CD8-positive, alpha-beta memory T cell (primary cell): ENCODE measurements around the gene RASL10A. TPM values are rescaled to one million over a fixed set of nuclear protein-coding genes. Genes with fewer than 3 reads are reported as not detected.

ENCODE experiments used
- CTCF ChIA-PET: fragments of 350-600 bp; sonication (Branson Sonifier 250); formaldehyde crosslinking; loops from one replicate; lab custom pipeline; 2021; ENCODE audit warnings: antibody characterized with exemption; lab: Charles Lee
- POLR2A ChIA-PET: fragments of 350-600 bp; sonication (Branson Sonifier 250); formaldehyde crosslinking; loops from one replicate; lab custom pipeline; 2021; ENCODE audit warnings: antibody characterized with exemption; lab: Charles Lee
- DNase-seq, 5 donors: peaks; one replicate each; pipeline versions ENCODE4 v3.0.0 to v3.0.0-alpha.2; 2020 to 2022; ENCODE audit warnings: mixed read lengths in 1 of 5
- H3K27ac ChIP-seq: one replicate; pipeline ENCODE4 v1.7.0; 2013; ENCODE audit warnings: low read depth, mild to moderate bottlenecking, low read length, moderate library complexity
- H3K27me3 ChIP-seq: 2 replicates; pipeline ENCODE4 v1.7.0; 2013; ENCODE audit warnings: low read length, mild to moderate bottlenecking; ENCODE audit not compliant: insufficient read depth, poor library complexity, severe bottlenecking
- H3K36me3 ChIP-seq: 2 replicates; pipeline ENCODE4 v1.7.0; 2013; ENCODE audit warnings: mild to moderate bottlenecking, low read length, moderate library complexity; ENCODE audit not compliant: insufficient read depth
- H3K4me1 ChIP-seq: 2 replicates; pipeline ENCODE4 v1.7.0; 2013; ENCODE audit warnings: mild to moderate bottlenecking, low read length, moderate library complexity; ENCODE audit not compliant: insufficient read depth
- H3K4me3 ChIP-seq: 2 replicates; pipeline ENCODE4 v1.7.0; 2013; ENCODE audit warnings: mild to moderate bottlenecking, low read length
- H3K9me3 ChIP-seq: 2 replicates; pipeline ENCODE4 v1.7.0; 2013; ENCODE audit warnings: mild to moderate bottlenecking, low read length
- H3K27ac Mint-ChIP-seq, 8 donors: one replicate each; pipeline ENCODE4 v1.8.0; 2020 to 2021; ENCODE audit warnings: mixed read lengths in 8 of 8, mild to moderate bottlenecking in 6 of 8, inconsistent platforms in 3 of 8, moderate library complexity in 3 of 8
- H3K27me3 Mint-ChIP-seq, 2 donors: one replicate each; pipeline ENCODE4 v1.8.0; 2020 to 2021; ENCODE audit warnings: mixed read lengths in 2 of 2, mild to moderate bottlenecking in 1 of 2, moderate library complexity in 1 of 2
- H3K36me3 Mint-ChIP-seq, 3 donors: one replicate each; pipeline ENCODE4 v1.8.0; 2020 to 2021; ENCODE audit warnings: mixed read lengths in 3 of 3, inconsistent platforms in 1 of 3, mild to moderate bottlenecking in 1 of 3
- H3K4me1 Mint-ChIP-seq, 3 donors: one replicate each; pipeline ENCODE4 v1.8.0; 2020 to 2021; ENCODE audit warnings: mixed read lengths in 3 of 3, inconsistent platforms in 1 of 3, mild to moderate bottlenecking in 1 of 3
- H3K4me3 Mint-ChIP-seq, 7 donors: one replicate each; pipeline ENCODE4 v1.8.0; 2020 to 2021; ENCODE audit warnings: mixed read lengths in 7 of 7, mild to moderate bottlenecking in 6 of 7, moderate library complexity in 4 of 7, inconsistent platforms in 2 of 7
- H3K9me3 Mint-ChIP-seq, 5 donors: one replicate each; pipeline ENCODE4 v1.8.0; 2020 to 2022; ENCODE audit warnings: mixed read lengths in 5 of 5, mild to moderate bottlenecking in 3 of 5, moderate library complexity in 2 of 5, inconsistent platforms in 1 of 5
- polyA plus RNA-seq: library from polyadenylated mRNA; unstranded; fragments of 300-500 nt; fragmentation: Illumina TruSeq; gene quantifications from one replicate; pipeline ENCODE4 v1.2.3, GENCODE V29; 2021
- total RNA-seq, 2 experiments: library from RNA; stranded (reverse); gene quantifications; one replicate each; pipeline ENCODE4 v1.2.3, GENCODE V29; 2021

The RASL10A gene
- total and polyA plus RNA-seq, 3 experiments from 2014 or later = not detected

DNA sequence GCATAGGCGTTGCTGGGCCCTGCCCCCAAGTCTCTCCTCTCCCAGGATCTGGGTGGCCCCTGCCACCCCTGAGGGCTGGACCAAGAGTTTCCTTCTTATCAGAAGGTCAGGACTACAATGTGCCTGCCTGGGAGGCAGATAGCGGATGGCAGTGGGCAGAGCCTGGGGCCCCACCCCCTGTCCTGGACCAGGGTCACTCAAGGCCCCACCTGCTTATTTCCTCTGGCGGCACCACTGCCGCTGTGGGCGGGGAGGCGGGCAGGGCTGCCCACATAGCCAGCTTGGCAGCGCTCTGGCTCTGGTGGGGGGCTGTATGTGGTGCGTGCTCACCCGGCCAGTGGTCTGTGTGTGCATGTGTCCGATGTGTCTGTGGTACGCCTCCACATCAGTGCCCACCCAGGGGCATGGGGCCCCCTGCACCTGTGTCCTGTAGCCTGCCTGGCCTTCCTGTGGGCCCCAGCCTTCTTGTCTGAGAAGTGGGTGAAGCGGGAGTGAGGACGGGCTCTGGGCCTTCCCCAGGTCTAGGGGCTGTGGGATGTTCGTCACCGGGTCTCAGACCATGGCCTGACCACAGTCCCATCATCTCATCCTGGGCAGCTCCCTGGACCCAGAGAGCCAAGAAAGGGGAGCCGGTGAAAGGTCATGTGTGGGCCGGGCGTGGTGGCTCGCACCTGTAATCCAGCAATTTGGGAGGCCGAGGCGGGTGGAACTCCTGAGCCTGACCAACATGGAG, 6.0 kb downstream of the RASL10A start:
- Mint-ChIP-seq H3K27ac (peak overlapping the region in 1 of 8 donors; percentile 13), H3K4me1 (peaks cover 20 to 53% (median 21%) of the 10 kb centered on the region in 3 donors), H3K4me3 (peak overlapping the region in 2 of 7 donors; percentile 77 to 85), H3K27me3 (peaks cover 21 to 46% of the 10 kb centered on the region in 2 donors), H3K9me3 (no peaks in the 10 kb centered on the region), H3K36me3 (no peaks in the 10 kb centered on the region)
- ChIA-PET POLR2A (no interaction called here), CTCF (no interaction called here)
- H3K36me3 ChIP-seq = no peaks in the 10 kb centered on the region
- no peak overlapping the region for H3K4me3 ChIP-seq
- no peak overlapping the region for H3K27ac ChIP-seq
- DNase-seq = no peak
- H3K27me3 ChIP-seq = peaks cover 20% of the 10 kb centered on the region
- no peaks in the 10 kb centered on the region for H3K9me3 ChIP-seq
- H3K4me1 ChIP-seq = peaks cover 11% of the 10 kb centered on the region

DNA sequence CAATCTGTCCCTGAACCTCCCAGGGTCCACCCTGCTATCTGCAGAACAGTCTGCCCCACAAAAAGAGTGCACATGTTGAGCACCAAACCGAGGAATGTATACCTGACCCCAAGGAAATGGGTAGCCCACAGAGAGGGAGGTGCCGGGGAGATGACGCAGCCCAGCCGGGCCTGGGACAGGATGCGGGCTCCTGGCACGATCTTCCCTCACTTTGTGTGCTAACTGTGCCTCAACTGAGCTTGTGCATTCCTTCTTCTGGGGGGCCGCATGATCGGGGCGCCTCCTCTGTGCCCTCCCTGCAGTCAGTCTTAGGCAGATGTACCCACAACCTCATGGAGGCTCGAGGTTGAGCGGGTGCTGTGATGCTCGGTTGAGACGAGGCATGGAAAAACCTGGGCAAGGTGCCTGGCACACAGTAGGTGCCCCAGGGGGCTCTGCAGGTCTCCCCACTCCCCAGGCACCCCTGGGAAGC, 6.7 kb downstream of the RASL10A start:
- H3K27me3 Mint-ChIP-seq = peaks cover 17 to 40% of the 10 kb centered on the region in 2 donors
- CTCF ChIA-PET = no interaction called here
- no peaks in the 10 kb centered on the region for H3K9me3 Mint-ChIP-seq
- Histone ChIP-seq H3K27me3 (peaks cover 17% of the 10 kb centered on the region), H3K27ac (no peak overlapping the region), H3K9me3 (no peaks in the 10 kb centered on the region), H3K36me3 (no peaks in the 10 kb centered on the region), H3K4me1 (peaks cover 5% of the 10 kb centered on the region), H3K4me3 (no peak overlapping the region)
- POLR2A ChIA-PET = no interaction called here
- H3K4me3 Mint-ChIP-seq = peak overlapping the region; percentile 15 to 85 (median 34)
- peaks cover 13 to 47% (median 14%) of the 10 kb centered on the region in 3 donors for H3K4me1 Mint-ChIP-seq
- H3K36me3 Mint-ChIP-seq = no peaks in the 10 kb centered on the region
- DNase-seq = peak in 2 of 5 donors; percentile 18 to 45
- peak overlapping the region in 2 of 8 donors; percentile 13 to 17 for H3K27ac Mint-ChIP-seq

DNA sequence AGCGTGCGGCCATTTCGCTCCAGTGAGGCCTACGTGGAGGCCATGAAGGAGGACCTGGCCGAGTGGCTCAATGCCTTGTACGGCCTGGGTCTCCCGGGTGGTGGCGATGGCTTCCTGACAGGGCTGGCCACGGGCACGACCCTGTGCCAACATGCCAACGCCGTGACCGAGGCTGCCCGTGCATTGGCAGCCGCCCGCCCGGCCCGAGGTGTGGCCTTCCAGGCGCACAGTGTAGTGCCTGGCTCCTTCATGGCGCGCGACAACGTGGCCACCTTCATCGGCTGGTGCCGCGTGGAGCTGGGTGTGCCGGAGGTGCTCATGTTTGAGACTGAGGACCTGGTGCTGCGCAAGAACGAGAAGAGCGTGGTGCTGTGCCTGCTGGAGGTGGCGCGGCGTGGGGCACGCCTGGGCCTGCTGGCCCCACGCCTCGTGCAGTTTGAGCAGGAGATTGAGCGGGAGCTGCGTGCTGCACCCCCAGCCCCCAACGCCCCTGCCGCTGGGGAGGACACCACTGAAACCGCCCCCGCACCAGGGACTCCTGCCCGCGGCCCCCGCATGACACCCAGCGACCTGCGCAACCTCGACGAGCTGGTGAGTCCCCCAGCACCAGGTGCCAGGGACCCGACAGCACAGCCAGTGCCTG, 7.2 kb downstream of the RASL10A start:
- Mint-ChIP-seq H3K27me3 (peaks cover 13 to 34% of the 10 kb centered on the region in 2 donors), H3K27ac (peak overlapping the region in 2 of 8 donors; percentile 13 to 17), H3K36me3 (no peaks in the 10 kb centered on the region), H3K9me3 (no peaks in the 10 kb centered on the region), H3K4me1 (peaks cover 10 to 42% (median 12%) of the 10 kb centered on the region in 3 donors), H3K4me3 (peak overlapping the region; percentile 15 to 85 (median 34))
- Histone ChIP-seq H3K9me3 (no peaks in the 10 kb centered on the region), H3K27me3 (peaks cover 14% of the 10 kb centered on the region), H3K27ac (no peak overlapping the region), H3K4me3 (no peak overlapping the region), H3K36me3 (no peaks in the 10 kb centered on the region), H3K4me1 (peaks cover 3% of the 10 kb centered on the region)
- ChIA-PET POLR2A (no interaction called here), CTCF (no interaction called here)
- no peak for DNase-seq

DNA sequence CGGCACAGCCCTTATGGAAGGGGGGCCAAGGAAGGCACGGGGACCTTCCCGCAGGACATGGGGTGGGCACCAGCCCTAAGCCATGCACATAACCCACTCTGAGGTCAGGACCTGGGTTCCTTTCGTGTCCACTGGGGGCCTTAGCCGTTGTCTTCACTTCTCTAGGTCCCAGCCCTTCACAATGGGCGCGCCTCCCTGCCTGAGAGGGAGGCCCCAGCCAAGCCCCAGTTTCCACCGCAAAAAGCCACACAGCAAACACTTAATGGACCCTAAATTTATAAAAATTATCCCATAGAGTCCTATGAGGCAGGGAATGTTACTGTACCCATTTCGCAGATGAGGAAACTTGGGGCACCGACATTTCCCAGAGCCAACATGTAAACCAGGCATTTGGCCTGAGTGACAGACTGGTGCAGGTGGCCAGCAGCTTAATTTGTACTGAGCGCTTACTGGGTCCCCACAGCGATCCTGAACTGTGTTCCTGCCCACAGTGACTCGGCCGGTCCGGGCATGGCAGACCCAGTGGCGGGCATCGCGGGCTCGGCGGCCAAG, 7.8 kb downstream of the RASL10A start:
- Histone ChIP-seq H3K27ac (peak overlapping the region; percentile 4), H3K36me3 (no peaks in the 10 kb centered on the region), H3K4me3 (no peak overlapping the region), H3K27me3 (peaks cover 8% of the 10 kb centered on the region), H3K9me3 (no peaks in the 10 kb centered on the region), H3K4me1 (peaks cover 3% of the 10 kb centered on the region)
- H3K27ac Mint-ChIP-seq = peak overlapping the region in 2 of 8 donors; percentile 34 to 76
- no peaks in the 10 kb centered on the region for H3K9me3 Mint-ChIP-seq
- POLR2A ChIA-PET = no interaction called here
- H3K27me3 Mint-ChIP-seq = peaks cover 11 to 28% of the 10 kb centered on the region in 2 donors
- no peaks in the 10 kb centered on the region for H3K36me3 Mint-ChIP-seq
- CTCF ChIA-PET = no interaction called here
- no peak for DNase-seq
- H3K4me1 Mint-ChIP-seq = peaks cover 10 to 36% (median 12%) of the 10 kb centered on the region in 3 donors
- H3K4me3 Mint-ChIP-seq = peak overlapping the region; percentile 77 to 84 (median 79)

DNA sequence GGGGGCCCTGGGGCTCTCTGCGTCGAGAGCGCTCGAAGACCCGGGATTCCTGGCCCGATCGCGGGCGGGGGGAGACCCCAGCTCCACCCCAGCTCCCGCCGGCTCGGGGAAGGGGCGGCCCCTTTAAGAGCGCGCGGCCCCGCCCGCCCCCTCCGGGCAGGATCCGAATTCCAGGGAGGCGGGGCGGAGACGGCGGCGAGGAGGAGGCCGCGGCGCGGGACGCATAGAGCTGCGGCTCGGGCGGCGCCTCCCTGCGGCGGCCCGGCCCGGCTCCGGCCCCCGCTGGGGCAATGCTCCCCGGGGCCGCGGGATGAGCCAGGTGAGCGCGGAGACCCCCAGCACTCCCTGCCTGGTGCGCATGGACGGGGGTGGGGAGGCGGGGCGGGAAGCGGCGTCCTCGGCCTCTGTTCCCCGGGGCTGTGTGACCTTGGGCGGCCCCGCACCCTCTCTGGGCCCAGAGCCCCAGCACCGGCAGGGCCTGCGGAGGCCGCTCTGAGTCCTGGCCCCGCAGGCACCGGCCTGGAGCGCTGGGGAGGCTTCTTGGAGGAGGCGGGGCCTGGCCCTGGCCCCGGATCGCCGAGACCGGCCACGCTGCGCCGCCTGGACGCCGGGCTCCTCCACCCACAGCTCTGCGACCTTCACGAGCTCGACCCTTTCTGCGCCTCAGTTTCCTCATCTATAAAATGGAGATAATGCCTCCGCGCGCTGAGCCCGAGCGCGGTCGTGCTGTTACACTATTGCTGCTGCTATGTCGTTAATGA, 8.5 kb downstream of the RASL10A start:
- Mint-ChIP-seq H3K36me3 (no peaks in the 10 kb centered on the region), H3K4me1 (peaks cover 10 to 35% (median 12%) of the 10 kb centered on the region in 3 donors), H3K4me3 (peak overlapping the region; percentile 79 to 84 (median 82)), H3K27ac (peak overlapping the region in 2 of 8 donors; percentile 34 to 76), H3K27me3 (peaks cover 9 to 22% of the 10 kb centered on the region in 2 donors), H3K9me3 (no peaks in the 10 kb centered on the region)
- POLR2A ChIA-PET = no interaction called here
- Histone ChIP-seq H3K27me3 (peaks cover 8% of the 10 kb centered on the region), H3K36me3 (no peaks in the 10 kb centered on the region), H3K4me3 (peak overlapping the region; percentile 56), H3K9me3 (no peaks in the 10 kb centered on the region), H3K4me1 (peaks cover 3% of the 10 kb centered on the region), H3K27ac (peak overlapping the region; percentile 24)
- CTCF ChIA-PET = no interaction called here
- DNase-seq = peak in 3 of 5 donors; percentile 16 to 35 (median 20)

DNA sequence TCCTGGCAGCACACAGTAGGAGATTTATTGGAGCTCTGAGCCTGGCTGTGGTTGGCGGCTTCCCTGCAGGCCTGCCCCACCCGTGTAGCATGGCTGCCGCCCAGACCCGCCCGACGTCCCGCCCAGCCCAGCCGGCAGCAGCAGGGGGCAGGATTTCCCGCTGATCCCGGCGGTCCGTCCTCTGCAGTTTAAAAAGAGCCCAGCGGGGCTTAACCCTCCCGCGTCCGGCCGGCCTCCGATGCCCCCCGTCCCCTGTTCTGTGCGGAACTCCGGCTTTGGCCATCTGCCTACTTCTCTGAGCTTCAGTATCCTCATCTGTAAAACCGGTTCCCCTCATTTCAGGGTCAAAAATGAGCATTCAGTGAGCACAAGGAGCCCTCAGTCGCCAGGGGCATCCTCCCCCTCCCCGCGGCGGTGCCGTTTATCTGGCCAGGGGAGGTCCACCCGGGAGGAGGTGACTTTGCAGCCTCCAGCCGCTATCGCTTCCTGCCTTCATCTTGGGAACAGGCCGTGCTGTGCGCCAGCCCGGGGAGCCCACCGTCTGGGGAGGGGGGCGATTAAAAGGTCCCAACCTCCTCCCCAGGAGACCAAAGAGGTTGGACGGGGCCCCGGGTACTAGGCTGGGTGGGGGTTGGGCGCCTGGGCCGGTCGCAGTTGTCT, 9.2 kb downstream of the RASL10A start, which contains the start of gene GAS2L1:
GAS2L1 (plus strand) TSS at position 476 of the 660 bp plus-strand sequence. CDS start 1,456 bp downstream, outside the sequence.
- CTCF ChIA-PET = no interaction called here
- Histone ChIP-seq H3K27ac (peak within 1 kb of the TSS; percentile 24), H3K27me3 (peaks cover 8% of the 10 kb centered on the region), H3K36me3 (no peaks in the 10 kb centered on the region), H3K4me3 (peak within 1 kb of the TSS; percentile 56), H3K4me1 (peaks cover 3% of the 10 kb centered on the region), H3K9me3 (no peaks in the 10 kb centered on the region)
- H3K36me3 Mint-ChIP-seq = peaks cover 0 to 3% (median 2%) of the 10 kb centered on the region in 3 donors
- H3K27ac Mint-ChIP-seq = peak within 1 kb of the TSS in 2 of 8 donors; percentile 34 to 76
- peak within 1 kb of the TSS; percentile 79 to 88 (median 82) for H3K4me3 Mint-ChIP-seq
- no peaks in the 10 kb centered on the region for H3K9me3 Mint-ChIP-seq
- H3K27me3 Mint-ChIP-seq = peaks cover 9 to 20% of the 10 kb centered on the region in 2 donors
- peak in 4 of 5 donors; percentile 15 to 24 (median 20) for DNase-seq
- peaks cover 10 to 35% (median 12%) of the 10 kb centered on the region in 3 donors for H3K4me1 Mint-ChIP-seq
- POLR2A ChIA-PET = no interaction called here

DNA sequence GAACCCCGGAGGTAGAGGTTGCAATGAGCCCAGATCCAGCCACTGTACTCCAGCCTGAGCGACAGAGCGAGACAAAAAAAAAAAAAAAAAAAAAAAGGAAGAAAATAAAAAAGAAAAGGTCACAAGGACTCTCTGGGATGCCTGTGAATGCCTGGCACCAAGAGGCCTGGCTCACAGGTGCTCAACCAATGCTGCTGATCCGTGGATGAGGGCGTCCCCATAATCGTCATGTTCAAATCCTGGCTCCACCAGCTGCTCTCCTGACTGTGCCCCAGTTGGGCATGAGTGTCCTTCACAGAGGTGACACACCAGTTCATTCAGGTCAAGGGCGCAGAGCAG, 9.7 kb downstream of the RASL10A start:
- peak overlapping the region; percentile 56 for H3K4me3 ChIP-seq
- peaks cover 8% of the 10 kb centered on the region for H3K27me3 ChIP-seq
- CTCF ChIA-PET = no interaction called here
- Mint-ChIP-seq H3K27me3 (peaks cover 9 to 17% of the 10 kb centered on the region in 2 donors), H3K27ac (no peak overlapping the region), H3K9me3 (no peaks in the 10 kb centered on the region), H3K4me3 (peak overlapping the region; percentile 72 to 88 (median 77)), H3K36me3 (peaks cover 0 to 8% (median 2%) of the 10 kb centered on the region in 3 donors), H3K4me1 (peaks cover 10 to 31% (median 12%) of the 10 kb centered on the region in 3 donors)
- POLR2A ChIA-PET = no interaction called here
- H3K9me3 ChIP-seq = no peaks in the 10 kb centered on the region
- H3K27ac ChIP-seq = no peak overlapping the region
- peaks cover 3% of the 10 kb centered on the region for H3K4me1 ChIP-seq
- H3K36me3 ChIP-seq = no peaks in the 10 kb centered on the region
- DNase-seq = no peak
